ENCODE results near the gene URGCP. TPM values are rescaled to one million over a fixed set of nuclear protein-coding genes. Genes with fewer than 3 reads are reported as not detected.

Gene URGCP
- total and polyA plus RNA-seq, 9 donors, result 16.1 to 23.6 (median 20.7) TPM

GRCh38 chr7:43891069-43891955 lies 15.1 kb downstream of the URGCP start:
- no peak for DNase-seq
- H3K9me3 ChIP-seq (replicated peaks; ENCODE audit: control insufficient read depth, low read depth, low read length), result no peaks in the 10 kb centered on the region
- peaks cover 2% of the 10 kb centered on the region for H3K36me3 ChIP-seq (ENCODE audit: control insufficient read depth, insufficient read depth, low read length)
- H3K27me3 ChIP-seq (ENCODE audit: control insufficient read depth, insufficient read depth, low read length), result no peaks in the 10 kb centered on the region
- no peak overlapping the region for H3K27ac ChIP-seq (ENCODE audit: low read length)
- no peaks in the 10 kb centered on the region for H3K4me1 ChIP-seq (ENCODE audit: control insufficient read depth, insufficient read depth, low read length)
- 75% methylated on average over 8 of the region's 12 CpGs for WGBS (ENCODE audit: insufficient coverage)
- H3K4me3 ChIP-seq (ENCODE audit: low read length), result no peak overlapping the region

- no peaks in the 10 kb centered on the region for H3K27me3 ChIP-seq (ENCODE audit: control insufficient read depth, insufficient read depth, low read length)
- H3K9me3 ChIP-seq (replicated peaks; ENCODE audit: control insufficient read depth, low read depth, low read length), result no peaks in the 10 kb centered on the region
- 94% methylated on average over 2 of the region's 6 CpGs for WGBS (ENCODE audit: insufficient coverage)
- H3K27ac ChIP-seq (ENCODE audit: low read length), result no peak overlapping the region
- H3K36me3 ChIP-seq (ENCODE audit: control insufficient read depth, insufficient read depth, low read length), result peaks cover 8% of the 10 kb centered on the region
- no peak for DNase-seq
- no peaks in the 10 kb centered on the region for H3K4me1 ChIP-seq (ENCODE audit: control insufficient read depth, insufficient read depth, low read length)
- H3K4me3 ChIP-seq (ENCODE audit: low read length), result no peak overlapping the region
Measured at GRCh38 chr7:43890468-43890867, 15.9 kb downstream of the URGCP start.

GRCh38 chr7:43888993-43889945 lies 17.1 kb downstream of the URGCP start:
- Histone ChIP-seq H3K27ac (ENCODE audit: low read length) (no peak overlapping the region), H3K9me3 (replicated peaks; ENCODE audit: control insufficient read depth, low read depth, low read length) (no peaks in the 10 kb centered on the region), H3K4me3 (ENCODE audit: low read length) (no peak overlapping the region), H3K27me3 (ENCODE audit: control insufficient read depth, insufficient read depth, low read length) (no peaks in the 10 kb centered on the region), H3K36me3 (ENCODE audit: control insufficient read depth, insufficient read depth, low read length) (peaks cover 13% of the 10 kb centered on the region), H3K4me1 (ENCODE audit: control insufficient read depth, insufficient read depth, low read length) (no peaks in the 10 kb centered on the region)
- 78% methylated on average over 4 of the region's 7 CpGs for WGBS (ENCODE audit: insufficient coverage)
- no peak for DNase-seq

- DNase-seq, result no peak
- Histone ChIP-seq H3K27me3 (ENCODE audit: control insufficient read depth, insufficient read depth, low read length) (no peaks in the 10 kb centered on the region), H3K27ac (ENCODE audit: low read length) (no peak overlapping the region), H3K4me1 (ENCODE audit: control insufficient read depth, insufficient read depth, low read length) (no peaks in the 10 kb centered on the region), H3K9me3 (replicated peaks; ENCODE audit: control insufficient read depth, low read depth, low read length) (no peaks in the 10 kb centered on the region), H3K4me3 (ENCODE audit: low read length) (no peak overlapping the region), H3K36me3 (ENCODE audit: control insufficient read depth, insufficient read depth, low read length) (peaks cover 48% of the 10 kb centered on the region)
- 95% methylated on average over 4 of the region's 4 CpGs for WGBS (ENCODE audit: insufficient coverage)
Measured at GRCh38 chr7:43884617-43885016, 21.8 kb downstream of the URGCP start.

GRCh38 chr7:43884209-43884608 lies 22.2 kb downstream of the URGCP start:
- no peaks in the 10 kb centered on the region for H3K27me3 ChIP-seq (ENCODE audit: control insufficient read depth, insufficient read depth, low read length)
- DNase-seq, result no peak
- H3K27ac ChIP-seq (ENCODE audit: low read length), result no peak overlapping the region
- H3K4me1 ChIP-seq (ENCODE audit: control insufficient read depth, insufficient read depth, low read length), result no peaks in the 10 kb centered on the region
- H3K9me3 ChIP-seq (replicated peaks; ENCODE audit: control insufficient read depth, low read depth, low read length), result no peaks in the 10 kb centered on the region
- WGBS (ENCODE audit: insufficient coverage), result 100% methylated on average over 3 of the region's 4 CpGs
- no peak overlapping the region for H3K4me3 ChIP-seq (ENCODE audit: low read length)
- H3K36me3 ChIP-seq (ENCODE audit: control insufficient read depth, insufficient read depth, low read length), result peaks cover 48% of the 10 kb centered on the region

- Histone ChIP-seq H3K27ac (ENCODE audit: low read length) (no peak overlapping the region), H3K36me3 (ENCODE audit: control insufficient read depth, insufficient read depth, low read length) (peaks cover 78% of the 10 kb centered on the region)
Measured at GRCh38 chr7:43880596-43880995, 25.8 kb downstream of the URGCP start.

GRCh38 chr7:43879477-43879876 lies 26.9 kb downstream of the URGCP start:
- Histone ChIP-seq H3K4me3 (ENCODE audit: low read length) (no peak overlapping the region), H3K4me1 (ENCODE audit: control insufficient read depth, insufficient read depth, low read length) (peaks cover 3% of the 10 kb centered on the region), H3K9me3 (replicated peaks; ENCODE audit: control insufficient read depth, low read depth, low read length) (no peaks in the 10 kb centered on the region), H3K36me3 (ENCODE audit: control insufficient read depth, insufficient read depth, low read length) (peaks cover 79% of the 10 kb centered on the region), H3K27me3 (ENCODE audit: control insufficient read depth, insufficient read depth, low read length) (no peaks in the 10 kb centered on the region), H3K27ac (ENCODE audit: low read length) (no peak overlapping the region)
- no CpG with 5 or more reads among the region's 2 CpGs for WGBS (ENCODE audit: insufficient coverage)
- no peak for DNase-seq

More at GRCh38 chr7:43880596-43880995, 25.8 kb downstream of the URGCP start:
- no peak for DNase-seq
- WGBS (ENCODE audit: insufficient coverage), result 61% methylated on average over 4 of the region's 5 CpGs
- no peak overlapping the region for H3K4me3 ChIP-seq (ENCODE audit: low read length)
- peaks cover 3% of the 10 kb centered on the region for H3K4me1 ChIP-seq (ENCODE audit: control insufficient read depth, insufficient read depth, low read length)
- no peaks in the 10 kb centered on the region for H3K9me3 ChIP-seq (replicated peaks; ENCODE audit: control insufficient read depth, low read depth, low read length)
- H3K27me3 ChIP-seq (ENCODE audit: control insufficient read depth, insufficient read depth, low read length), result no peaks in the 10 kb centered on the region

- Histone ChIP-seq H3K4me3 (ENCODE audit: low read length) (no peak overlapping the region), H3K27me3 (ENCODE audit: control insufficient read depth, insufficient read depth, low read length) (no peaks in the 10 kb centered on the region), H3K27ac (ENCODE audit: low read length) (no peak overlapping the region), H3K36me3 (ENCODE audit: control insufficient read depth, insufficient read depth, low read length) (peaks cover 78% of the 10 kb centered on the region), H3K4me1 (ENCODE audit: control insufficient read depth, insufficient read depth, low read length) (peaks cover 3% of the 10 kb centered on the region), H3K9me3 (replicated peaks; ENCODE audit: control insufficient read depth, low read depth, low read length) (no peaks in the 10 kb centered on the region)
- no peak for DNase-seq
- WGBS (ENCODE audit: insufficient coverage), result 70% methylated on average over 4 of the region's 5 CpGs
Measured at GRCh38 chr7:43878867-43879266, 27.5 kb downstream of the URGCP start.

GRCh38 chr7:43877968-43878864 lies 28.2 kb downstream of the URGCP start:
- H3K27me3 ChIP-seq (ENCODE audit: control insufficient read depth, insufficient read depth, low read length), result no peaks in the 10 kb centered on the region
- peaks cover 78% of the 10 kb centered on the region for H3K36me3 ChIP-seq (ENCODE audit: control insufficient read depth, insufficient read depth, low read length)
- no peak overlapping the region for H3K4me3 ChIP-seq (ENCODE audit: low read length)
- no peaks in the 10 kb centered on the region for H3K9me3 ChIP-seq (replicated peaks; ENCODE audit: control insufficient read depth, low read depth, low read length)
- H3K4me1 ChIP-seq (ENCODE audit: control insufficient read depth, insufficient read depth, low read length), result peaks cover 5% of the 10 kb centered on the region
- H3K27ac ChIP-seq (ENCODE audit: low read length), result no peak overlapping the region
- DNase-seq, result no peak
- WGBS (ENCODE audit: insufficient coverage), result 90% methylated on average over 38 of the region's 38 CpGs
